Activated CD8-positive, alpha-beta T cell treated with anti-CD3 and anti-CD28 coated beads for 36 hours (primary cell): ENCODE measurements around the gene HERC2. TPM values are rescaled to one million over a fixed set of nuclear protein-coding genes. Genes with fewer than 3 reads are reported as not detected.
"Not testable (repeated sequence)": the region's sequence is repeated elsewhere in the genome, so short reads cannot be mapped to it uniquely, and the experiment has no call there.

Experiments
- ATAC-seq: fragments of 200-7000 bp; cut with Tn5 transposase; one replicate; pipeline ENCODE4 v1.10.0; 2021; ENCODE audit warnings: mild to moderate bottlenecking, moderate library complexity
- CTCF ChIA-PET: fragments of 350-600 bp; sonication (Branson Sonifier 250); formaldehyde crosslinking; loops from one replicate; lab custom pipeline; 2021; ENCODE audit warnings: antibody characterized with exemption; lab: Charles Lee
- POLR2A ChIA-PET: fragments of 350-600 bp; sonication (Branson Sonifier 250); formaldehyde crosslinking; loops from one replicate; lab custom pipeline; 2021; ENCODE audit warnings: antibody characterized with exemption; lab: Charles Lee
- DNase-seq: peaks from one replicate; pipeline ENCODE4 v3.0.0-alpha.2; 2020
- H3K27ac Mint-ChIP-seq: one replicate; pipeline ENCODE4 v1.8.0; 2021; ENCODE audit warnings: mild to moderate bottlenecking, mixed read lengths
- H3K27me3 Mint-ChIP-seq: one replicate; pipeline ENCODE4 v1.8.0; 2021; ENCODE audit warnings: mixed read lengths
- H3K36me3 Mint-ChIP-seq: one replicate; pipeline ENCODE4 v1.8.0; 2021; ENCODE audit warnings: low read depth, mixed read lengths
- H3K4me1 Mint-ChIP-seq: one replicate; pipeline ENCODE4 v1.8.0; 2021; ENCODE audit warnings: low read depth, mixed read lengths
- H3K4me3 Mint-ChIP-seq: one replicate; pipeline ENCODE4 v1.8.0; 2021; ENCODE audit warnings: mild to moderate bottlenecking, moderate library complexity, mixed read lengths
- H3K9me3 Mint-ChIP-seq: one replicate; pipeline ENCODE4 v1.8.0; 2021; ENCODE audit warnings: mixed read lengths
- intact Hi-C: fragments of 100-400 bp; cut with micrococcal nuclease; formaldehyde crosslinking; loops from one replicate; pipeline ENCODE4 v1.10.0; 2022
- total RNA-seq, 2 experiments: library from RNA; stranded (reverse); gene quantifications; one replicate each; pipeline ENCODE4 v1.2.3, GENCODE V29; 2021
- TF ChIP-seq, protein P1 (sequence below): fragments of 200-600 bp; IDR thresholded peaks from one replicate; pipeline ENCODE4 v1.8.0; 2022; ENCODE audit warnings: antibody characterized with exemption, mild to moderate bottlenecking

The HERC2 gene
- total RNA-seq, 2 experiments from 2014 or later: 29.5 to 32.3 TPM

- Mint-ChIP-seq H3K27me3 (no peaks in the 10 kb centered on the region), H3K27ac (no peak overlapping the region), H3K4me3 (no peak overlapping the region), H3K4me1 (no peaks in the 10 kb centered on the region), H3K36me3 (peaks cover 38% of the 10 kb centered on the region), H3K9me3 (no peaks in the 10 kb centered on the region)
- ChIA-PET CTCF (no interaction called here), POLR2A (no interaction called here)
- intact Hi-C loops: no loop called here
- DNase-seq (no peak), ATAC-seq (no peak)
- TF ChIP-seq, protein P1, sequence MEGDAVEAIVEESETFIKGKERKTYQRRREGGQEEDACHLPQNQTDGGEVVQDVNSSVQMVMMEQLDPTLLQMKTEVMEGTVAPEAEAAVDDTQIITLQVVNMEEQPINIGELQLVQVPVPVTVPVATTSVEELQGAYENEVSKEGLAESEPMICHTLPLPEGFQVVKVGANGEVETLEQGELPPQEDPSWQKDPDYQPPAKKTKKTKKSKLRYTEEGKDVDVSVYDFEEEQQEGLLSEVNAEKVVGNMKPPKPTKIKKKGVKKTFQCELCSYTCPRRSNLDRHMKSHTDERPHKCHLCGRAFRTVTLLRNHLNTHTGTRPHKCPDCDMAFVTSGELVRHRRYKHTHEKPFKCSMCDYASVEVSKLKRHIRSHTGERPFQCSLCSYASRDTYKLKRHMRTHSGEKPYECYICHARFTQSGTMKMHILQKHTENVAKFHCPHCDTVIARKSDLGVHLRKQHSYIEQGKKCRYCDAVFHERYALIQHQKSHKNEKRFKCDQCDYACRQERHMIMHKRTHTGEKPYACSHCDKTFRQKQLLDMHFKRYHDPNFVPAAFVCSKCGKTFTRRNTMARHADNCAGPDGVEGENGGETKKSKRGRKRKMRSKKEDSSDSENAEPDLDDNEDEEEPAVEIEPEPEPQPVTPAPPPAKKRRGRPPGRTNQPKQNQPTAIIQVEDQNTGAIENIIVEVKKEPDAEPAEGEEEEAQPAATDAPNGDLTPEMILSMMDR: no peak
These were observed 93.9 kb downstream of the HERC2 start for GRCh38 chr15:28228096-28228495.

DNA sequence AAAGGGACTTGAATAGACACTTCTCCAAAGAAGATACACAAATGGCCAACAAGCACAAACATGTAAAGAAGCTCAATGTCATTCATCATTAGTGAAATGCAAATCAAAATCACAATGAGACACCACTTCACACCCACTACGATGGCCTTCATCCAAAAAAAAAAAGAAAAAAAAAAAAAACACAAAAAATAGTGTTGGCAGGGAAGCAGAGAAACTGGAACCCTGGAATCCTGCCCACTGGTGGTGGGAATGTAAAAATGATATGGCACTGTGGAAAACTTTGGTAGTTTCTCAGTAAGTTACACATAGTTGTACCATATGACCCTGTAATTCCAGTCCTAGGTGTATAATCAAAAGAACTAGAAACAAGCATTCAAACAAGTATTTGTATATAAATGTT lies 94.7 kb downstream of the HERC2 start:
- peaks cover 34% of the 10 kb centered on the region for H3K36me3 Mint-ChIP-seq
- CTCF ChIA-PET, H3K27ac Mint-ChIP-seq, intact Hi-C loops, POLR2A ChIA-PET, DNase-seq, H3K9me3 Mint-ChIP-seq, H3K4me1 Mint-ChIP-seq, H3K4me3 Mint-ChIP-seq, ATAC-seq, H3K27me3 Mint-ChIP-seq: not testable (repeated sequence)

- DNase-seq, intact Hi-C loops, POLR2A ChIA-PET, H3K27ac Mint-ChIP-seq, ATAC-seq, H3K9me3 Mint-ChIP-seq, H3K4me3 Mint-ChIP-seq, H3K27me3 Mint-ChIP-seq, CTCF ChIA-PET, H3K4me1 Mint-ChIP-seq: not testable (repeated sequence)
- peaks cover 32% of the 10 kb centered on the region for H3K36me3 Mint-ChIP-seq
These were observed 99.4 kb downstream of the HERC2 start for GRCh38 chr15:28222612-28223011.

DNA sequence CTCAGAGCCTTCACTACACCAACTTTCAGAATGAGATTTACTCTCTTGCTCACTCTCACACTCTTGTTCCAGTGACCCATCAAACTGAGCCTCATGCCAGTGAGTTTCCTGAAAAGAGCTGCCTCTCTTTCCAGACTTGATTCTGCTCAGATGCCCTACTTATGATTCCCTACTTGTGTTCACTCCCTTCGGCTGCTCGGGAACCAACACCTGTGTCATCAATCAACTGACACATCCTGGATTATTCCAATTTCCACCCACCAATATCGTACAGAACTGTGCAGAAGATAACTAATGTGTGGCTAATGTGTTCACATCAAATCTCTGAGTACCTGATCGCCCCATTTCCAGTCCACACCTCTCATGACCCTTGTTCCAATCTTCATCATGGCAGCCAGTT lies 100.3 kb downstream of the HERC2 start:
- H3K9me3 Mint-ChIP-seq, H3K27ac Mint-ChIP-seq, H3K4me1 Mint-ChIP-seq, intact Hi-C loops, DNase-seq, ATAC-seq, H3K4me3 Mint-ChIP-seq, CTCF ChIA-PET, POLR2A ChIA-PET, H3K27me3 Mint-ChIP-seq: not testable (repeated sequence)
- H3K36me3 Mint-ChIP-seq: peaks cover 29% of the 10 kb centered on the region

GRCh38 chr15:28219116-28219515 lies 102.9 kb downstream of the HERC2 start:
- ChIA-PET POLR2A (no interaction called here), CTCF (no interaction called here)
- DNase-seq (no peak), ATAC-seq (no peak)
- no peaks in the 10 kb centered on the region for H3K9me3 Mint-ChIP-seq
- no peaks in the 10 kb centered on the region for H3K4me1 Mint-ChIP-seq
- TF ChIP-seq, protein P1: no peak
- H3K27me3 Mint-ChIP-seq: no peaks in the 10 kb centered on the region
- no peak overlapping the region for H3K4me3 Mint-ChIP-seq
- peaks cover 10% of the 10 kb centered on the region for H3K36me3 Mint-ChIP-seq
- intact Hi-C loops: no loop called here
- no peak overlapping the region for H3K27ac Mint-ChIP-seq

GRCh38 chr15:28216946-28217546 lies 104.9 kb downstream of the HERC2 start:
- DNase-seq, CTCF ChIA-PET, H3K9me3 Mint-ChIP-seq, H3K4me3 Mint-ChIP-seq, POLR2A ChIA-PET, ATAC-seq, H3K27ac Mint-ChIP-seq, intact Hi-C loops, H3K4me1 Mint-ChIP-seq, H3K27me3 Mint-ChIP-seq, H3K36me3 Mint-ChIP-seq: not testable (repeated sequence)

GRCh38 chr15:28215521-28215920 lies 106.5 kb downstream of the HERC2 start:
- peaks cover 14% of the 10 kb centered on the region for H3K36me3 Mint-ChIP-seq
- DNase-seq, H3K27ac Mint-ChIP-seq, H3K4me3 Mint-ChIP-seq, H3K4me1 Mint-ChIP-seq, POLR2A ChIA-PET, ATAC-seq, intact Hi-C loops, CTCF ChIA-PET, H3K9me3 Mint-ChIP-seq, H3K27me3 Mint-ChIP-seq: not testable (repeated sequence)

- H3K36me3 Mint-ChIP-seq, H3K9me3 Mint-ChIP-seq, POLR2A ChIA-PET, intact Hi-C loops, ATAC-seq, H3K27me3 Mint-ChIP-seq, H3K27ac Mint-ChIP-seq, CTCF ChIA-PET, DNase-seq, H3K4me3 Mint-ChIP-seq, H3K4me1 Mint-ChIP-seq: not testable (repeated sequence)
These were observed 107.8 kb downstream of the HERC2 start for GRCh38 chr15:28214006-28214790.

DNA sequence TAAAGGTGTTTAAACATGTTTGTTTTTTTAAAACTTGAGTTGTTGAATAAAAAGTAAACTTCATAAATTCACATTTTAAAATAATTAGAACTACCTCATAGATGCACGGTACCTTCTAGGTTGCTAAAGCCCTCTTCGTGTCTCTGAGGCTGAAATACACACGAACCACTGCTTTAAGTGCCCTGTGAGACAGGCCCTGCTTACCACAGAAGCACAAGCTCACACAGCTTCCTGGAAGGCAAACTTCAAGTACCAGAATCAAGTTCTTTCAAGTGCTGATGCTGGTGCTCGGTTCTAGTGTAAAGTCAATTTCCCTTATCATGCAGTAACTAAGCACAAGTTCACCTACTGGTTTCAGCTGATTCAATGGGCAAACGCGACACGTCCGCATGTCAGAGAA lies 108.6 kb downstream of the HERC2 start:
- H3K9me3 Mint-ChIP-seq, H3K4me3 Mint-ChIP-seq, ATAC-seq, H3K4me1 Mint-ChIP-seq, CTCF ChIA-PET, DNase-seq, intact Hi-C loops, H3K27me3 Mint-ChIP-seq, H3K36me3 Mint-ChIP-seq, POLR2A ChIA-PET, H3K27ac Mint-ChIP-seq: not testable (repeated sequence)
